Liver (tissue), 9 donors: Measurements from ENCODE around the gene C6orf58. TPM values are rescaled to one million over a fixed set of nuclear protein-coding genes. Genes with fewer than 3 reads are reported as not detected.

Source experiments
- DNase-seq: peaks from one replicate; pipeline ENCODE4 v3.0.0-alpha.2; 2017; ENCODE audit warnings: low spot score
- H3K27ac ChIP-seq, 2 donors: one replicate each; pipeline ENCODE4 v1.7.0; 2013; ENCODE audit warnings: inconsistent platforms in 2 of 2, low read length in 2 of 2, control low read depth in 1 of 2, low read depth in 1 of 2, mild to moderate bottlenecking in 1 of 2
- H3K27me3 ChIP-seq, 4 donors: one replicate each; pipeline versions ENCODE4 v1.6.1 to v1.7.0; 2013; ENCODE audit warnings: low read length in 3 of 4, inconsistent platforms in 1 of 4, mild to moderate bottlenecking in 1 of 4, moderate library complexity in 1 of 4; ENCODE audit not compliant: control insufficient read depth in 4 of 4, insufficient read depth in 4 of 4
- H3K36me3 ChIP-seq, 4 donors: one replicate each; pipeline versions ENCODE4 v1.6.1 to v1.7.0; 2013; ENCODE audit warnings: low read length in 3 of 4, mild to moderate bottlenecking in 3 of 4, low read depth in 1 of 4, moderate library complexity in 1 of 4; ENCODE audit not compliant: control insufficient read depth in 4 of 4, insufficient read depth in 3 of 4
- H3K4me1 ChIP-seq, 4 donors: one replicate each; pipeline versions ENCODE4 v1.6.1 to v1.7.0; 2013; ENCODE audit warnings: low read length in 3 of 4, mild to moderate bottlenecking in 3 of 4, moderate library complexity in 1 of 4; ENCODE audit not compliant: control insufficient read depth in 4 of 4, insufficient read depth in 4 of 4
- H3K4me3 ChIP-seq, 3 donors: one replicate each; pipeline versions ENCODE4 v1.6.1 to v1.7.0; 2013; ENCODE audit warnings: low read length in 3 of 3, control low read depth in 1 of 3, low read depth in 1 of 3, mild to moderate bottlenecking in 1 of 3
- H3K9ac ChIP-seq, 2 donors: one replicate each; pipeline ENCODE4 v1.7.0; 2013; ENCODE audit warnings: low read length in 2 of 2, mild to moderate bottlenecking in 2 of 2, moderate library complexity in 2 of 2, control low read depth in 1 of 2, low read depth in 1 of 2
- H3K9me3 ChIP-seq, 4 donors: one replicate each; pipeline versions ENCODE4 v1.6.1 to v1.7.0; 2013; ENCODE audit warnings: low read length in 3 of 4; ENCODE audit not compliant: control insufficient read depth in 4 of 4
- EGR1 ChIP-seq, 2 donors: IDR thresholded peaks; 2 replicates each; pipeline ENCODE4 v1.6.1; 2016 to 2018; ENCODE audit warnings: antibody characterized with exemption in 2 of 2, low read depth in 2 of 2
- GABPA ChIP-seq, 2 donors: IDR thresholded peaks in 1 of 2; conservative IDR thresholded peaks in 1 of 2; 2 replicates each; pipeline ENCODE4 v1.6.1; 2016; ENCODE audit warnings: antibody characterized with exemption in 2 of 2, mild to moderate bottlenecking in 1 of 2, moderate library complexity in 1 of 2
- HNF4G ChIP-seq: IDR thresholded peaks from 2 replicates; pipeline ENCODE4 v1.6.1; 2016; ENCODE audit warnings: antibody characterized with exemption
- NR2F2 ChIP-seq: IDR thresholded peaks from 2 replicates; pipeline ENCODE4 v1.6.1; 2016; ENCODE audit warnings: antibody characterized with exemption
- TAF1 ChIP-seq: conservative IDR thresholded peaks from 2 replicates; pipeline ENCODE4 v1.6.1; 2016; ENCODE audit warnings: antibody characterized with exemption, mild to moderate bottlenecking
- WGBS: extraction: QIAGEN DNeasy Blood & Tissue Kit; methylation state at CpG from one replicate; pipeline ENCODE4 v1.1.7; 2013; 5-methylcytosine and 5-hydroxymethylcytosine counted together
- polyA plus RNA-seq, 2 donors: library from polyadenylated mRNA; stranded (reverse) in 1 of 2; unstranded in 1 of 2; fragments of 200-250 nt in 1 of 2; fragments of >200 nt in 1 of 2; fragmentation: Nextera tagmentation in 1 of 2; extraction: Ambion mirVana in 1 of 2; gene quantifications; one replicate each; pipeline versions ENCODE4 v1.2.1 to v1.2.3, GENCODE V29; 2013 to 2015
- total RNA-seq, 2 donors: library from RNA; depleted of rRNA; stranded (reverse); fragments of >200 nt; gene quantifications; one replicate each; pipeline ENCODE4 v1.2.3, GENCODE V29; 2014
- TF ChIP-seq, protein P1 (sequence below): IDR thresholded peaks from 2 replicates; pipeline ENCODE4 v1.6.1; 2016; ENCODE audit warnings: antibody characterized with exemption, mild to moderate bottlenecking
- TF ChIP-seq, protein P2 (sequence below): fragments of 150-350 bp; IDR thresholded peaks from 2 replicates; pipeline ENCODE4 v1.5.1; 2017; ENCODE audit warnings: improper control_type of control experiment, low read depth, low read length; ENCODE audit not compliant: missing input control
- TF ChIP-seq, protein P3 (sequence below): IDR thresholded peaks from 2 replicates; pipeline ENCODE4 v1.6.1; 2016; ENCODE audit warnings: antibody characterized with exemption
- donor health status: healthy.
- donor health status: healthy.
- donor health status: healthy.
- donor health status: healthy.
- donor health status: healthy.

The C6orf58 gene
- total and polyA plus RNA-seq, 4 donors = 0.08 to 0.09 TPM; not detected in 2

DNA sequence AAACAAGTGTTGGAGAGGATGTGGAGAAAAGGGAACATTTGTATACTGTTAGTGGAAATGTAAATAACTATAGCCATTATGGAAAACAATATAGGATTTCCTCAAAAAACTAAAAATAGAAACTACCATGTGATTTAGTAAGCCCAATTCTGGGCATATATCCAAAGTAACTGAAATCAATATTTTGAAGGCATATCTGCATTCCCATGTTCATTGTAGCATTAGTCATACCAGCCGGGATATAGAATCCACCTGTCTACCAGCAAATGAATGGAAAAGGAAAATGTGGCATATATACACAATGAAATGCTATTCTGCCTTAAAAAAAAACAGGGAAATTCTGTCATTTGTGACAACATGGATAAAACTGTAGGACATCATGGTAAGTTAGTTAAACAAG lies 15.3 kb upstream of the C6orf58 start:
- H3K4me3 ChIP-seq = no peak overlapping the region
- no peaks in the 10 kb centered on the region for H3K9me3 ChIP-seq
- peaks cover 0 to 5% (median 0%) of the 10 kb centered on the region in 4 donors for H3K27me3 ChIP-seq
- DNase-seq = no peak
- no peak overlapping the region for H3K27ac ChIP-seq
- WGBS = 19% methylated on average over 1 of the region's 1 CpG
- no peak overlapping the region for H3K9ac ChIP-seq
- TF ChIP-seq NR2F2 (no peak), TAF1 (no peak), GABPA (IDR thresholded peaks at IDR 0.05 in 1 of 2, conservative IDR thresholded peaks at IDR 0.05 in 1 of 2) (no peak), EGR1 (IDR thresholded peaks at IDR 0.05; ENCODE audit: low read depth in 2 of 2) (no peak), HNF4G (no peak)
- TF ChIP-seq, protein P1, sequence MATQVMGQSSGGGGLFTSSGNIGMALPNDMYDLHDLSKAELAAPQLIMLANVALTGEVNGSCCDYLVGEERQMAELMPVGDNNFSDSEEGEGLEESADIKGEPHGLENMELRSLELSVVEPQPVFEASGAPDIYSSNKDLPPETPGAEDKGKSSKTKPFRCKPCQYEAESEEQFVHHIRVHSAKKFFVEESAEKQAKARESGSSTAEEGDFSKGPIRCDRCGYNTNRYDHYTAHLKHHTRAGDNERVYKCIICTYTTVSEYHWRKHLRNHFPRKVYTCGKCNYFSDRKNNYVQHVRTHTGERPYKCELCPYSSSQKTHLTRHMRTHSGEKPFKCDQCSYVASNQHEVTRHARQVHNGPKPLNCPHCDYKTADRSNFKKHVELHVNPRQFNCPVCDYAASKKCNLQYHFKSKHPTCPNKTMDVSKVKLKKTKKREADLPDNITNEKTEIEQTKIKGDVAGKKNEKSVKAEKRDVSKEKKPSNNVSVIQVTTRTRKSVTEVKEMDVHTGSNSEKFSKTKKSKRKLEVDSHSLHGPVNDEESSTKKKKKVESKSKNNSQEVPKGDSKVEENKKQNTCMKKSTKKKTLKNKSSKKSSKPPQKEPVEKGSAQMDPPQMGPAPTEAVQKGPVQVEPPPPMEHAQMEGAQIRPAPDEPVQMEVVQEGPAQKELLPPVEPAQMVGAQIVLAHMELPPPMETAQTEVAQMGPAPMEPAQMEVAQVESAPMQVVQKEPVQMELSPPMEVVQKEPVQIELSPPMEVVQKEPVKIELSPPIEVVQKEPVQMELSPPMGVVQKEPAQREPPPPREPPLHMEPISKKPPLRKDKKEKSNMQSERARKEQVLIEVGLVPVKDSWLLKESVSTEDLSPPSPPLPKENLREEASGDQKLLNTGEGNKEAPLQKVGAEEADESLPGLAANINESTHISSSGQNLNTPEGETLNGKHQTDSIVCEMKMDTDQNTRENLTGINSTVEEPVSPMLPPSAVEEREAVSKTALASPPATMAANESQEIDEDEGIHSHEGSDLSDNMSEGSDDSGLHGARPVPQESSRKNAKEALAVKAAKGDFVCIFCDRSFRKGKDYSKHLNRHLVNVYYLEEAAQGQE = no peak
- TF ChIP-seq, protein P2, sequence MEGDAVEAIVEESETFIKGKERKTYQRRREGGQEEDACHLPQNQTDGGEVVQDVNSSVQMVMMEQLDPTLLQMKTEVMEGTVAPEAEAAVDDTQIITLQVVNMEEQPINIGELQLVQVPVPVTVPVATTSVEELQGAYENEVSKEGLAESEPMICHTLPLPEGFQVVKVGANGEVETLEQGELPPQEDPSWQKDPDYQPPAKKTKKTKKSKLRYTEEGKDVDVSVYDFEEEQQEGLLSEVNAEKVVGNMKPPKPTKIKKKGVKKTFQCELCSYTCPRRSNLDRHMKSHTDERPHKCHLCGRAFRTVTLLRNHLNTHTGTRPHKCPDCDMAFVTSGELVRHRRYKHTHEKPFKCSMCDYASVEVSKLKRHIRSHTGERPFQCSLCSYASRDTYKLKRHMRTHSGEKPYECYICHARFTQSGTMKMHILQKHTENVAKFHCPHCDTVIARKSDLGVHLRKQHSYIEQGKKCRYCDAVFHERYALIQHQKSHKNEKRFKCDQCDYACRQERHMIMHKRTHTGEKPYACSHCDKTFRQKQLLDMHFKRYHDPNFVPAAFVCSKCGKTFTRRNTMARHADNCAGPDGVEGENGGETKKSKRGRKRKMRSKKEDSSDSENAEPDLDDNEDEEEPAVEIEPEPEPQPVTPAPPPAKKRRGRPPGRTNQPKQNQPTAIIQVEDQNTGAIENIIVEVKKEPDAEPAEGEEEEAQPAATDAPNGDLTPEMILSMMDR = no peak
- TF ChIP-seq, protein P3, sequence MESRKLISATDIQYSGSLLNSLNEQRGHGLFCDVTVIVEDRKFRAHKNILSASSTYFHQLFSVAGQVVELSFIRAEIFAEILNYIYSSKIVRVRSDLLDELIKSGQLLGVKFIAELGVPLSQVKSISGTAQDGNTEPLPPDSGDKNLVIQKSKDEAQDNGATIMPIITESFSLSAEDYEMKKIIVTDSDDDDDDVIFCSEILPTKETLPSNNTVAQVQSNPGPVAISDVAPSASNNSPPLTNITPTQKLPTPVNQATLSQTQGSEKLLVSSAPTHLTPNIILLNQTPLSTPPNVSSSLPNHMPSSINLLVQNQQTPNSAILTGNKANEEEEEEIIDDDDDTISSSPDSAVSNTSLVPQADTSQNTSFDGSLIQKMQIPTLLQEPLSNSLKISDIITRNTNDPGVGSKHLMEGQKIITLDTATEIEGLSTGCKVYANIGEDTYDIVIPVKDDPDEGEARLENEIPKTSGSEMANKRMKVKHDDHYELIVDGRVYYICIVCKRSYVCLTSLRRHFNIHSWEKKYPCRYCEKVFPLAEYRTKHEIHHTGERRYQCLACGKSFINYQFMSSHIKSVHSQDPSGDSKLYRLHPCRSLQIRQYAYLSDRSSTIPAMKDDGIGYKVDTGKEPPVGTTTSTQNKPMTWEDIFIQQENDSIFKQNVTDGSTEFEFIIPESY = no peak
- H3K4me1 ChIP-seq = no peaks in the 10 kb centered on the region
- H3K36me3 ChIP-seq = no peaks in the 10 kb centered on the region

DNA sequence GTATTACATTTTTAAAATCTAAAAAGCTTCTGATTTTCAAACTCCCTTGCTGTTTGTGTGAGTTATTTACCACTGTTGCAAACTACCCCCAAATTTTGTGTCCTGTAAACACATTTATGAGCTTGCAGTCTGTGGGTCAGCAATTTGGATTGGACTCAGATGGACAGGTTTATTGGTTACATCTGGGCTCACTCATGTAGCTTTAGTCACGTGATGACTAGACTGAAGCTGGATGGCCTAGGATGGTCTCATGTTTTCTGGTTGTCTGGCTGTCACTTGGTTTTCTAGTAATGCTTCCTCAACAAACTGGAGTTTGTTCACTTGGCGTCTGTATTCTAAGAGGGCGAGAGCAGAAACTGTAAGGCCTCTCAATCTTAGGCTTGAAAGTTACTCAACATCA lies 12.2 kb upstream of the C6orf58 start:
- Histone ChIP-seq H3K4me3 (no peak overlapping the region), H3K27ac (no peak overlapping the region), H3K9me3 (no peaks in the 10 kb centered on the region), H3K9ac (no peak overlapping the region), H3K4me1 (no peaks in the 10 kb centered on the region), H3K36me3 (no peaks in the 10 kb centered on the region), H3K27me3 (peaks cover 0 to 5% (median 0%) of the 10 kb centered on the region in 4 donors)
- WGBS = 88% methylated on average over 3 of the region's 3 CpGs
- no peak for TF ChIP-seq TAF1
- TF ChIP-seq, protein P3 = no peak
- TF ChIP-seq EGR1 (IDR thresholded peaks at IDR 0.05; ENCODE audit: low read depth in 2 of 2) = no peak
- TF ChIP-seq, protein P2 = no peak
- TF ChIP-seq, protein P1 = no peak
- DNase-seq = no peak
